ENCODE measurements around the gene HSP90AB1.

HSP90AB1 gene

DNA sequence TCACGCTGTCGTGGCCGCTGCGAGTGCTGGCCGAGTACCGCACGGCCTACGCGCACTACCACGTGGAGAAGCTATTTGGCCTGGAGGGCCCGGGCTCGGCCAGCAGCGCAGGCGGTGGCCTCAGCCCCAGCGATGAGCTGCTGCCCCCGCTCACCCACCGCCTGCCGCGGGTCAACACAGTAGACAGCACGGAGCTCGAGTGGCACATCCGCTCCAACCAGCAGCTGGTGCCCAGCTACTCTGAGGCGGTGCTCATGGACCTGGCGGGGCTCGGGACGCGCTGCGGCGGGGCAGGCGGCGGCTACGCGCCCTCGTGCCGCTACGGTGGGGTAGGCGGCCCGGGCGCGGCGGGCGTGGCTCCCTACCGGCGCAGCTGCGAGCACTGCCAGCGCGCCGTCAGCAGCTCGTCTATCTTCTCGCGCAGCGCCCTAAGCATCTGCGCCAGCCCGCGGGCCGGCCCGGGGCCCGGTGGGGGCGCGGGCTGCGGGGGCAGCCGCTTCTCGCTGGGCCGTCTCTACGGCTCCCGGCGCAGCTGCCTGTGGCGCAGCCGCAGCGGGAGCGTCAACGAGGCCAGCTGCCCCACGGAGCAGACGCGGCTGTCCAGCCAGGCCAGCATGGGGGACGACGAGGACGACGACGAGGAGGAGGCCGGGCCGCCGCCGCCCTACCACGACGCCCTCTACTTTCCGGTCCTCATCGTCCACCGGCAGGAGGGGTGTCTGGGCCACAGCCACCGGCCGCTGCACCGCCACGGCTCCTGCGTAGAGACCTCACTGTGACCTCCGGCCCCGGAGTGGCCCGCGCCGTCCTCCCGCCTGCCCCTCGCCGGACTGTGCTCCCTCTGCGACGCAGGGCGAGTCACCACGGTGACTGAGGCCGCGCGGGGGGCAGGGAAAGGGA is 29.1 kb downstream of the HSP90AB1 start:
- no peak overlapping the region for H3K9ac ChIP-seq (ENCODE audit: low read length)

DNA sequence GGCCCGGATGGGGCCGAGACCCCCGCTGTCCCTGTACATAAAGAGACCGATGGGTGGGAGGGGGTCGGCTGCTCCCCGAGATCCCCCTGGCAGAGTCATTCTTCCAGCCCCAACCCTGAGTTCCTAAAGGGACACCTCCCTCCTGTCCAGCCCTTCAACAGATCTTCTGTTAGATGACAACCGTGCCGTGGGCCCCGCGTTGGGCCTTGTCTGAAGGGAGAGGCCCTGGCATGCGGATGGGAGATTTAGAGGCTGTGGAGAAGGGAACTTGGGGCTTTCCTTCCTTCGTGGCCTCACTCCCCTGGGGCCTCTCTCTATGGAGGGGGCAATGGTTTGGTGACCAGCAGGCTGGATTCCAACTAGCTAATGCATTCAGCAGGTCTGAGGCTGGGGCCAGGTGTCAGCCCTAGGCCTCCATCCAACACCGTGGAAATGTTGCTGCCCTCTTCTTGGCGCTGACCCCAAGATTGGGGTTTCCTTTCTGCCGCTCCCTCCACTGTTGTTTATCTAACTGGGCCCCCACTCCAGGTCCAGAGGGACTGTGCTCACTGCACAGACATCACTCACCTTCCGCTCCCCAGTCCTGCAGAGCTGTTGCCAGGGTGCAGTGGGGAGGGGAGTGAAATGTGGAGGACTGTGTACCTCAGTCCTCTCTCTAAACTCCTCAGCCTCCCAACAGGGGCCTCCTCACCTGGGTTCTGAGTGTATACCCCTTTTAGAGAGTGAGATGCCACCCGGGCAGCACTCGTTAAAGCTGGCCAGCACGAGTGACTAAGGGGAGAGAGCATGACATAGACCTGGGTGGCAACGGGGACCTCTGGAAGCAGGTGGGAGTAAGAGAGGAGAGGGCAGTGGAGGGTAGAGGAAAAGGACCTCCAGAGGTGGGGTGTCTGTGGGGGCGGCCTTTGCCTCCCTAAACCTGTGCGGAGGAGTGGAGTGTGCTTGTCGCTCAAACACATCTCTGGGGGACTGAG is 30.1 kb downstream of the HSP90AB1 start:
- Histone ChIP-seq H3K4me1 (ENCODE audit: insufficient read depth, low read length) (no peaks in the 10 kb centered on the region), H3K9ac (ENCODE audit: low read length) (no peak overlapping the region), H3K27ac (ENCODE audit: low read depth, low read length) (no peak overlapping the region), H3K27me3 (ENCODE audit: control insufficient read depth in 1 of 2, insufficient read depth in 2 of 2, low read length in 2 of 2) (peaks cover 22 to 60% of the 10 kb centered on the region in 2 donors), H3K4me3 (ENCODE audit: low read depth in 1 of 2, low read length in 2 of 2) (no peak overlapping the region), H3K9me3 (ENCODE audit: low read length) (no peaks in the 10 kb centered on the region), H3K36me3 (ENCODE audit: insufficient read depth, low read length) (no peaks in the 10 kb centered on the region)

More for the DNA sequence above, 29.1 kb downstream of the HSP90AB1 start:
- no peak overlapping the region for H3K4me3 ChIP-seq (ENCODE audit: low read depth in 1 of 2, low read length in 2 of 2)
- no peaks in the 10 kb centered on the region for H3K36me3 ChIP-seq (ENCODE audit: insufficient read depth, low read length)
- H3K27me3 ChIP-seq (ENCODE audit: control insufficient read depth in 1 of 2, insufficient read depth in 2 of 2, low read length in 2 of 2) = peaks cover 32 to 69% of the 10 kb centered on the region in 2 donors
- no peaks in the 10 kb centered on the region for H3K4me1 ChIP-seq (ENCODE audit: insufficient read depth, low read length)
- no peaks in the 10 kb centered on the region for H3K9me3 ChIP-seq (ENCODE audit: low read length)
- H3K27ac ChIP-seq (ENCODE audit: low read depth, low read length) = no peak overlapping the region

DNA sequence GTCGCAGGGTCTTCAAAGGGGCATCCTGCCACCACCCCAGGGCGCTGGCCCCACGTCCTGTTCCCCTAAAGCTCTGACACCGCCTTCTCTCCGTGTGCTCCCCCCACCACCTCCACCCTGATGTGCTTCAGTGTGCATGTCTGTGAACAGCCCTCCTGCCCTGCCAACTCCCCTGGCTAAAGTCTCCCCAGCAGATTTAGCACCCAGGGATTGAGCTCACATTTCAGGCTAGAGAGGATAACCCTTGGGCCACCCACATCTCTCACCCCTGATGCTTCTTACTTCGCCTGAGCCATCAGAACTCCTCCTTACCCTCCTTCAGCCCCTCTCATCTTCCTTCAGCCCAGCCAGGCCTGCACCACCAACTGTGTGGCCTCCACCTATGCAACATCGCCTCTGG is 30.9 kb downstream of the HSP90AB1 start:
- Histone ChIP-seq H3K4me3 (ENCODE audit: low read depth in 1 of 2, low read length in 2 of 2) (no peak overlapping the region), H3K4me1 (ENCODE audit: insufficient read depth, low read length) (no peaks in the 10 kb centered on the region), H3K9ac (ENCODE audit: low read length) (no peak overlapping the region), H3K27ac (ENCODE audit: low read depth, low read length) (no peak overlapping the region), H3K9me3 (ENCODE audit: low read length) (no peaks in the 10 kb centered on the region), H3K27me3 (ENCODE audit: control insufficient read depth in 1 of 2, insufficient read depth in 2 of 2, low read length in 2 of 2) (peaks cover 14 to 52% of the 10 kb centered on the region in 2 donors), H3K36me3 (ENCODE audit: insufficient read depth, low read length) (no peaks in the 10 kb centered on the region)

DNA sequence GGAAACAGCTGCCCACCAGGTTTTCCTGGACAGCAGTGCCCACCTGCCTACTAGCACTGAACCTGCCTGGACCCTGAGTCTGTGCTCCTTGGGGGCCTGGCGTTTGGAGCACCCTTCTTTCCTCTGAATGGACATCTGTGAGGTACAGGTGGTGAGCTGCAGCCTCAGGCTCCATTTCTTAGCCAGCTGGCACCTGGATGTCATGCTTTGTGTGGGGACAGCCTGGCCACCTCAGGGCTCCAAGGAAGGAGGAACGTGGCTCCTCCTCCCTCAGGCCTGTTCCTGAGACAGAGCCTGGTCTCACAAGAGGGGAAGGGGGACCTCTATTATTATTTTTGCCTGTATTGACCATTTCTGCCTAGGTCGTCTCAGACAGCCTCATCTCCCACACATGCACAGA is 31.4 kb downstream of the HSP90AB1 start:
- Histone ChIP-seq H3K27me3 (ENCODE audit: control insufficient read depth in 1 of 2, insufficient read depth in 2 of 2, low read length in 2 of 2) (peaks cover 8 to 46% of the 10 kb centered on the region in 2 donors), H3K4me3 (ENCODE audit: low read depth in 1 of 2, low read length in 2 of 2) (no peak overlapping the region)

DNA sequence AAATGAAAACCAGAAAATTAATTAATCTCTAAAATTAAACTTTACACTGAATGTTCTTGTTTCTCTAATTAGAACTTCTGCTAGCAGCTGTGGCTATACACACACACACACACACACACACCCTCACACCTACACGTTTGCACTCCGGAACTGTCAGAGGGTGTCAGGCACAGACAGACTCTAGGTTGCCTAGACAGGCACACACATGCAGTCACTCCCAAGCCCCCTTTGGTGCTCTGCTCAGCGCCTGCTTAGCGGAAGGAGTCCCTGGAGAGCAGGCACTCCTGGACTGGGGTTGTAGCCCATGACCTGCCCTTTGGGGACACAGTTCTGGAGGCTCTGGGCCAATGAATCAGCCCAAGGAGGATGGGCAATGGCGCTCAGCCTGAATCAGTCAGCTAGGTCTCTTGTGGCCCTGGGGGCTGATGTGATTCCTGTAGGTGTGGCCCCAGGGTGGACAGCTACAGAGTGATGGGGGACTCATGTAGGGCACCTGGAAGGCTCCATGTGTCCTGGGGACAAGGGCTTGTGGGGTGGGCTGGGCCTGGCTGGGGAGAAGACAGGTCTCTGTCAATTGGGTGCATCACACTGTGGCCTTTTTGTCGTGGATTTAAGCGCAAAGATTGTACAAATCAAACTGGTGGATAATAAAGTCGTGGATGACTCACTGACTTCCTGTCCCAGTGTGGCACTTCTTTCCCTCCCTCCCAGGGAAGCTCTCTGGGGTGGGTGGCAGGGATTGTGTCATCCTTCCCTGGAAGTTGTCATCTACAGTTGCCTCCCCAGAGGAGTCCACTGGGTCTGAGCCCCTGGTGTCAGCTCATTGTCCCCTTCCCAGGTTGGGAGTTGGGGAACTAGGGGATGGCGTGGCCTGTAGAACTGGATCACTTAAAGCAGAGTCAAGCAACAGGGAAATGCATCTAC is 32.1 kb downstream of the HSP90AB1 start:
- Histone ChIP-seq H3K36me3 (ENCODE audit: insufficient read depth, low read length) (no peaks in the 10 kb centered on the region), H3K27ac (ENCODE audit: low read depth, low read length) (no peak overlapping the region), H3K4me3 (ENCODE audit: low read depth in 1 of 2, low read length in 2 of 2) (no peak overlapping the region), H3K4me1 (ENCODE audit: insufficient read depth, low read length) (no peaks in the 10 kb centered on the region), H3K9ac (ENCODE audit: low read length) (no peak overlapping the region), H3K9me3 (ENCODE audit: low read length) (no peaks in the 10 kb centered on the region), H3K27me3 (ENCODE audit: control insufficient read depth in 1 of 2, insufficient read depth in 2 of 2, low read length in 2 of 2) (peaks cover 4 to 39% of the 10 kb centered on the region in 2 donors)

More for the DNA sequence above, 31.4 kb downstream of the HSP90AB1 start:
- Histone ChIP-seq H3K36me3 (ENCODE audit: insufficient read depth, low read length) (no peaks in the 10 kb centered on the region), H3K4me1 (ENCODE audit: insufficient read depth, low read length) (no peaks in the 10 kb centered on the region), H3K9ac (ENCODE audit: low read length) (no peak overlapping the region), H3K9me3 (ENCODE audit: low read length) (no peaks in the 10 kb centered on the region), H3K27ac (ENCODE audit: low read depth, low read length) (no peak overlapping the region)

DNA sequence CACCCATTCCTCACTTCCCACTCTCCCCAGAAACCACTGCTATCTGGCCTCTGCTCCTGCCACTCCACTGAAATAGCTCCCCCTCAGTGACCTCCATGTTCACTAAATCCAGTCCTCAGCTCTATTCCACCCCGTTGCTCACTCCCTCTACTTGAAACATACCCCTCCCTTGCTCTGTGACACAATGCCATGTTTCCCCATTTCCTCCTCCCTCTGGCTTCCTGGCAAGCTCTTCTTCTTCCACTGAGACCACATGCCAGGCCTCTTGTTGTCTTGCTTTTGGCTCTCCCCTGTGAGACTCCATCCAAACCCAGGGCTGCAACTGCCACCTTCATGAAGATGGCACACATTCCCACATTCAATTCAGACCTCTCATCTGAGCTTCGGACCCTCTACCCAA is 37.2 kb downstream of the HSP90AB1 start:
- Histone ChIP-seq H3K27me3 (ENCODE audit: control insufficient read depth in 1 of 2, insufficient read depth in 2 of 2, low read length in 2 of 2) (peaks cover 0 to 8% of the 10 kb centered on the region in 2 donors), H3K4me3 (ENCODE audit: low read depth in 1 of 2, low read length in 2 of 2) (no peak overlapping the region)

DNA sequence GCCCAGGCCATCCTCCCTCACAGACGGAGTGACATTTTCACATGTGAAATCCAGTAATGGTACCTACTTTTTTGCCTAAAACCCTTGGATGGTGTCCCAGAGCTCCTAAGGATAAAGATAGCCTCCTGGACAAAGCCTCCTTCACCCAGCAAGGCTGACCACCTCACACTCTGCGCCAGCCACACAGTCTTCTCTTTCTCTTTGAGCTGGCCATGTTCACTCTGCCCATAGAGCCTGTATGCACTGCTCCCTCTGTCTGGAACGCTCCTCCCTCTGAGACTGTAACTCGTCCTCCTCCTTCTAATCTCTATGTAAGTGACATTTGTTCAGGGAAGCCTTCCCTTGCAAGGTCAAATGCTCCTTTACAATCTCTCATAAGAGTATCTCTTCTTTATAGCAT is 38.0 kb downstream of the HSP90AB1 start:
- Histone ChIP-seq H3K4me1 (ENCODE audit: insufficient read depth, low read length) (no peaks in the 10 kb centered on the region), H3K9ac (ENCODE audit: low read length) (no peak overlapping the region), H3K9me3 (ENCODE audit: low read length) (no peaks in the 10 kb centered on the region), H3K36me3 (ENCODE audit: insufficient read depth, low read length) (no peaks in the 10 kb centered on the region), H3K4me3 (ENCODE audit: low read depth in 1 of 2, low read length in 2 of 2) (no peak overlapping the region), H3K27me3 (ENCODE audit: control insufficient read depth in 1 of 2, insufficient read depth in 2 of 2, low read length in 2 of 2) (peaks cover 0 to 15% of the 10 kb centered on the region in 2 donors), H3K27ac (ENCODE audit: low read depth, low read length) (no peak overlapping the region)

More for the DNA sequence above, 37.2 kb downstream of the HSP90AB1 start:
- H3K4me1 ChIP-seq (ENCODE audit: insufficient read depth, low read length) = no peaks in the 10 kb centered on the region
- no peaks in the 10 kb centered on the region for H3K9me3 ChIP-seq (ENCODE audit: low read length)
- no peaks in the 10 kb centered on the region for H3K36me3 ChIP-seq (ENCODE audit: insufficient read depth, low read length)
- H3K27ac ChIP-seq (ENCODE audit: low read depth, low read length) = no peak overlapping the region
- no peak overlapping the region for H3K9ac ChIP-seq (ENCODE audit: low read length)

DNA sequence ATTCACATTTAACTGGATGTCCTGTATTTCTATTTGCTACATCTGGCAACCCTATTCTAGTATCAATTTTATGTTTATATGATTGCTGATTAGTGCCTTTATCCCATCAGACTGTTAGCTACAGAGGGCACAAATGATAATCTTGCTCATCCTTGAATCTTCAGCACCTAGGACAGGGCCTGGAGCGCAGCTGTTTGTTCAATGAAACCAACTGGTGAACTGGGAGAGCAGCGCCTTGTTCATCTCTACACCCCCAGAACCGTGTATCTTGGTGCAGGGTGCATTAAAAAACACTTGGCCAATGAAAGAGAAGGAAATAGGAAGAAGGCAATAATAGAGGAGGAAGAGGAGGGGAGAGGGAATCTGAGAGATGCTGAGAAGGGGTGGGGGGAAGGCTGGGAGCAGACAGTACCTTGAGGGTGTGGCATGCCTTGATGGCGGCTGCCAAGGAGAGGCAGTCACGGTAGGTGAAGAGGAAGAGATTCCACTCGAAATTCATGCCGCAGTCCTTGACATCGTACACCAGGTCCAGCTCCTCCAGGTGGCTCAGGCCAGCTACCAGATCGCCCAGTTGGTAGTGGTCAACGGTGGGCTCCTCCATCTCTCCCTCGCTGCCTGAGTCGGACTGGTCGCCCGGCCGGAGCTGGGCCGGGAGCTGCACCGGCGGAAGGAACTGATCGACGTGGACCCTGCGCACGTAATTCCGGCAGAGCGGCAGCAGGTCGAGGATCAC is 38.8 kb downstream of the HSP90AB1 start:
- peaks cover 0 to 20% of the 10 kb centered on the region in 2 donors for H3K27me3 ChIP-seq (ENCODE audit: control insufficient read depth in 1 of 2, insufficient read depth in 2 of 2, low read length in 2 of 2)
- H3K27ac ChIP-seq (ENCODE audit: low read depth, low read length) = no peak overlapping the region
- H3K9ac ChIP-seq (ENCODE audit: low read length) = no peak overlapping the region
- no peaks in the 10 kb centered on the region for H3K36me3 ChIP-seq (ENCODE audit: insufficient read depth, low read length)
- no peak overlapping the region for H3K4me3 ChIP-seq (ENCODE audit: low read depth in 1 of 2, low read length in 2 of 2)
- no peaks in the 10 kb centered on the region for H3K9me3 ChIP-seq (ENCODE audit: low read length)
- no peaks in the 10 kb centered on the region for H3K4me1 ChIP-seq (ENCODE audit: insufficient read depth, low read length)

DNA sequence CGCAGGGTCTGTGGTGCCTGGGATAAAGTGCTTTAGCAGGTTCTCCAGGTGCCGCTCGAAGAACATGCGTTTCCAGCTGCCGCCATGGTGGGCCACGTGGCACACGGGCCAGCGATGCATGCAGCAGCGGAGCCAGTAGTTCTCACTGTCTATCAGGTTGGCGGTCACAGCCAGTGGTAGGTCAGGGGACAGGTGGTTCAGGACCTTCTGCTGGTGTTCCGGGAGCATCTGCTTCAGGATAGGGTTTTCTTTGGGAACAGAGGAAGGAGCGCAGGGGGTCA is 39.3 kb downstream of the HSP90AB1 start:
- Histone ChIP-seq H3K36me3 (ENCODE audit: insufficient read depth, low read length) (no peaks in the 10 kb centered on the region), H3K27me3 (ENCODE audit: control insufficient read depth in 1 of 2, insufficient read depth in 2 of 2, low read length in 2 of 2) (peaks cover 0 to 24% of the 10 kb centered on the region in 2 donors), H3K4me1 (ENCODE audit: insufficient read depth, low read length) (no peaks in the 10 kb centered on the region), H3K9me3 (ENCODE audit: low read length) (no peaks in the 10 kb centered on the region), H3K27ac (ENCODE audit: low read depth, low read length) (no peak overlapping the region), H3K9ac (ENCODE audit: low read length) (no peak overlapping the region), H3K4me3 (ENCODE audit: low read depth in 1 of 2, low read length in 2 of 2) (no peak overlapping the region)

DNA sequence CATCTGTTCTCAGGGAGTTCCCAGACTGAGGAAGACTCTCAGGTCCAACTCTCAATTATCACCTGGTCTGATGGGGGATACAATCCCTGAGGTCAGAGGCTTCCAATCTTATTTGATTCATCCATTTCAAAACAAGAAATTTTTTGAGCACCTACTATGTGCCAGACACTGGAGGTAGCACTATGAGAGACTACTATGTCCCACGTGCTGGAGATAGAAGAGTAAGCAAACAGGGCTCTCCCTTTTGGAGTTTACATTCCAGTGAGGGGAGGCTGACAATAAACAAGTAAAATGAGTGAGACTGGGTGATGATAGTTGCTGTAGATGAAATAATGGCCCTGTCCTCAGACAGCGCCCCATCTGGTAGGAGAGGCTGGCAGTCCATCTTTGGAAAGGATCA is 39.8 kb downstream of the HSP90AB1 start:
- Histone ChIP-seq H3K4me3 (ENCODE audit: low read depth in 1 of 2, low read length in 2 of 2) (no peak overlapping the region), H3K4me1 (ENCODE audit: insufficient read depth, low read length) (no peaks in the 10 kb centered on the region), H3K27me3 (ENCODE audit: control insufficient read depth in 1 of 2, insufficient read depth in 2 of 2, low read length in 2 of 2) (peaks cover 0 to 29% of the 10 kb centered on the region in 2 donors), H3K36me3 (ENCODE audit: insufficient read depth, low read length) (no peaks in the 10 kb centered on the region), H3K9ac (ENCODE audit: low read length) (no peak overlapping the region), H3K9me3 (ENCODE audit: low read length) (no peaks in the 10 kb centered on the region), H3K27ac (ENCODE audit: low read depth, low read length) (no peak overlapping the region)

Data from muscle layer of colon (tissue), 2 donors.